Measurements from ENCODE around the gene COL20A1.

The COL20A1 gene

GRCh38 chr20:63349516-63349895 lies 56.5 kb downstream of the COL20A1 start:
- Histone ChIP-seq H4K12ac (ENCODE audit: low read depth, low read length) (no peak overlapping the region), H3K4ac (ENCODE audit: low read depth, low read length) (no peak overlapping the region), H3K9me3 (ENCODE audit: insufficient read depth, low read depth, low read length) (peaks cover 18% of the 10 kb centered on the region), H2BK120ac (ENCODE audit: insufficient read depth, low read length, poor library complexity) (no peak overlapping the region), H3K4me3 (ENCODE audit: low read depth, low read length) (no peak overlapping the region), H3K27ac (ENCODE audit: low read depth, low read length) (no peak overlapping the region), H3K4me1 (ENCODE audit: control insufficient read depth in 1 of 2, insufficient read depth in 2 of 2, low read length in 2 of 2) (no peaks in the 10 kb centered on the region), H2BK5ac (ENCODE audit: low read depth, low read length, poor library complexity) (no peak overlapping the region), H3K4me2 (ENCODE audit: low read length) (no peak overlapping the region), H3K9ac (ENCODE audit: low read length) (no peak overlapping the region), H3K36me3 (ENCODE audit: control insufficient read depth in 1 of 2, insufficient read depth in 2 of 2, low read length in 2 of 2) (no peaks in the 10 kb centered on the region), H3K14ac (ENCODE audit: low read length) (no peak overlapping the region), H4K8ac (ENCODE audit: low read depth, low read length) (no peak overlapping the region), H3K79me2 (ENCODE audit: control insufficient read depth, insufficient read depth, low read length, poor library complexity) (no peaks in the 10 kb centered on the region), H3K27me3 (ENCODE audit: insufficient read depth, low read length) (no peaks in the 10 kb centered on the region), H4K91ac (ENCODE audit: low read depth, low read length) (no peak overlapping the region), H2BK12ac (ENCODE audit: low read length) (no peak overlapping the region), H2AK5ac (ENCODE audit: low read length) (no peak overlapping the region), H2AFZ (ENCODE audit: insufficient read depth, low read length, poor library complexity) (no peak overlapping the region), H3K18ac (ENCODE audit: low read length) (no peak overlapping the region), H3K23ac (ENCODE audit: low read length) (no peak overlapping the region), H3K79me1 (ENCODE audit: low read length) (no peaks in the 10 kb centered on the region)
- no CpG with 5 or more reads among the region's 29 CpGs for WGBS (ENCODE audit: extremely low coverage, insufficient coverage, insufficient read length)
- no peak for DNase-seq

GRCh38 chr20:63350196-63350595 lies 57.2 kb downstream of the COL20A1 start:
- no peak for DNase-seq
- Histone ChIP-seq H4K8ac (ENCODE audit: low read depth, low read length) (no peak overlapping the region), H4K91ac (ENCODE audit: low read depth, low read length) (no peak overlapping the region), H3K79me2 (ENCODE audit: control insufficient read depth, insufficient read depth, low read length, poor library complexity) (no peaks in the 10 kb centered on the region), H2BK120ac (ENCODE audit: insufficient read depth, low read length, poor library complexity) (no peak overlapping the region), H3K4me2 (ENCODE audit: low read length) (no peak overlapping the region), H3K4ac (ENCODE audit: low read depth, low read length) (no peak overlapping the region), H3K18ac (ENCODE audit: low read length) (no peak overlapping the region), H3K9me3 (ENCODE audit: insufficient read depth, low read depth, low read length) (peaks cover 18% of the 10 kb centered on the region), H3K27ac (ENCODE audit: low read depth, low read length) (no peak overlapping the region), H4K12ac (ENCODE audit: low read depth, low read length) (no peak overlapping the region), H2AFZ (ENCODE audit: insufficient read depth, low read length, poor library complexity) (no peak overlapping the region), H3K27me3 (ENCODE audit: insufficient read depth, low read length) (no peaks in the 10 kb centered on the region), H3K4me3 (ENCODE audit: low read depth, low read length) (peak overlapping the region; percentile 13), H2AK5ac (ENCODE audit: low read length) (no peak overlapping the region), H2BK12ac (ENCODE audit: low read length) (no peak overlapping the region), H3K23ac (ENCODE audit: low read length) (no peak overlapping the region), H3K4me1 (ENCODE audit: control insufficient read depth in 1 of 2, insufficient read depth in 2 of 2, low read length in 2 of 2) (no peaks in the 10 kb centered on the region), H3K36me3 (ENCODE audit: control insufficient read depth in 1 of 2, insufficient read depth in 2 of 2, low read length in 2 of 2) (no peaks in the 10 kb centered on the region), H3K9ac (ENCODE audit: low read length) (no peak overlapping the region), H3K79me1 (ENCODE audit: low read length) (no peaks in the 10 kb centered on the region), H3K14ac (ENCODE audit: low read length) (no peak overlapping the region), H2BK5ac (ENCODE audit: low read depth, low read length, poor library complexity) (no peak overlapping the region)
- no CpG with 5 or more reads among the region's 33 CpGs for WGBS (ENCODE audit: extremely low coverage, insufficient coverage, insufficient read length)

- Histone ChIP-seq H2BK120ac (ENCODE audit: insufficient read depth, low read length, poor library complexity) (no peak overlapping the region), H4K8ac (ENCODE audit: low read depth, low read length) (no peak overlapping the region), H2BK5ac (ENCODE audit: low read depth, low read length, poor library complexity) (no peak overlapping the region), H3K14ac (ENCODE audit: low read length) (no peak overlapping the region), H3K9me3 (ENCODE audit: insufficient read depth, low read depth, low read length) (peaks cover 18% of the 10 kb centered on the region), H2AFZ (ENCODE audit: insufficient read depth, low read length, poor library complexity) (no peak overlapping the region), H3K4ac (ENCODE audit: low read depth, low read length) (no peak overlapping the region), H3K4me1 (ENCODE audit: control insufficient read depth in 1 of 2, insufficient read depth in 2 of 2, low read length in 2 of 2) (no peaks in the 10 kb centered on the region), H4K91ac (ENCODE audit: low read depth, low read length) (no peak overlapping the region), H3K9ac (ENCODE audit: low read length) (no peak overlapping the region), H3K36me3 (ENCODE audit: control insufficient read depth in 1 of 2, insufficient read depth in 2 of 2, low read length in 2 of 2) (no peaks in the 10 kb centered on the region), H3K79me1 (ENCODE audit: low read length) (no peaks in the 10 kb centered on the region), H2AK5ac (ENCODE audit: low read length) (no peak overlapping the region), H3K27me3 (ENCODE audit: insufficient read depth, low read length) (no peaks in the 10 kb centered on the region), H3K23ac (ENCODE audit: low read length) (no peak overlapping the region), H4K12ac (ENCODE audit: low read depth, low read length) (no peak overlapping the region), H3K4me3 (ENCODE audit: low read depth, low read length) (peak overlapping the region; percentile 13), H3K4me2 (ENCODE audit: low read length) (no peak overlapping the region), H3K27ac (ENCODE audit: low read depth, low read length) (no peak overlapping the region), H3K18ac (ENCODE audit: low read length) (no peak overlapping the region), H2BK12ac (ENCODE audit: low read length) (no peak overlapping the region), H3K79me2 (ENCODE audit: control insufficient read depth, insufficient read depth, low read length, poor library complexity) (no peaks in the 10 kb centered on the region)
- WGBS (ENCODE audit: extremely low coverage, insufficient coverage, insufficient read length) = no CpG with 5 or more reads among the region's 46 CpGs
- no peak for DNase-seq
Observed at GRCh38 chr20:63350597-63351325, 57.8 kb downstream of the COL20A1 start.

DNA sequence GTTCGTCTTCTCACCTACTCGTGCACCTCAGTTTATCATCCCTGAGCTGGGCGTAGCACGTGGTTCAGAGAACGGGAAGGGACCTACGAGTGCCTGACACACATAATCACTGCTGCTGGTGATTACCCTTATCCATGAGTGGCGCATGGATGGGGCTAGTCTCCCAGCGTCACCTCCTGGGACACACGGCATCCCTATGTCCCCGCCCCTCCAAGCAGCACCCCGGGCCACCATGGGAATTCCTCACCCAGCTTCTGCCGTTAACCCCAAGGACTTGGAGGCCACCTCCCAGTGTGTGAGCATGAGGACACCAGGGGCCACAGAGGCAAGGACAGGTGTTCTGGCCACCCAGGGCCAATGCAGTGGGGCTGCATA lies 58.3 kb downstream of the COL20A1 start:
- Histone ChIP-seq H3K14ac (ENCODE audit: low read length) (no peak overlapping the region), H3K4me1 (ENCODE audit: control insufficient read depth in 1 of 2, insufficient read depth in 2 of 2, low read length in 2 of 2) (no peaks in the 10 kb centered on the region), H2AFZ (ENCODE audit: insufficient read depth, low read length, poor library complexity) (no peak overlapping the region), H2BK5ac (ENCODE audit: low read depth, low read length, poor library complexity) (no peak overlapping the region), H3K4me3 (ENCODE audit: low read depth, low read length) (no peak overlapping the region), H3K9ac (ENCODE audit: low read length) (no peak overlapping the region), H3K18ac (ENCODE audit: low read length) (no peak overlapping the region), H4K91ac (ENCODE audit: low read depth, low read length) (no peak overlapping the region), H2AK5ac (ENCODE audit: low read length) (no peak overlapping the region), H3K36me3 (ENCODE audit: control insufficient read depth in 1 of 2, insufficient read depth in 2 of 2, low read length in 2 of 2) (no peaks in the 10 kb centered on the region), H2BK120ac (ENCODE audit: insufficient read depth, low read length, poor library complexity) (no peak overlapping the region), H3K27me3 (ENCODE audit: insufficient read depth, low read length) (no peaks in the 10 kb centered on the region), H3K79me2 (ENCODE audit: control insufficient read depth, insufficient read depth, low read length, poor library complexity) (no peaks in the 10 kb centered on the region), H4K12ac (ENCODE audit: low read depth, low read length) (no peak overlapping the region), H3K4ac (ENCODE audit: low read depth, low read length) (no peak overlapping the region), H3K79me1 (ENCODE audit: low read length) (no peaks in the 10 kb centered on the region), H4K8ac (ENCODE audit: low read depth, low read length) (no peak overlapping the region), H3K23ac (ENCODE audit: low read length) (no peak overlapping the region), H3K4me2 (ENCODE audit: low read length) (no peak overlapping the region), H3K9me3 (ENCODE audit: insufficient read depth, low read depth, low read length) (peaks cover 18% of the 10 kb centered on the region), H3K27ac (ENCODE audit: low read depth, low read length) (no peak overlapping the region), H2BK12ac (ENCODE audit: low read length) (no peak overlapping the region)
- DNase-seq = no peak
- no CpG with 5 or more reads among the region's 12 CpGs for WGBS (ENCODE audit: extremely low coverage, insufficient coverage, insufficient read length)

Data from trophoblast cell (in vitro differentiated cells and primary cell).